Activated gamma-delta T cell treated with anti-CD3 and anti-CD28 coated beads, Interleukin-2, amount 50 U/mL, for 16 hours (primary cell): ENCODE data around the gene ADI1.

Experiments
- DNase-seq: peaks from one replicate; pipeline ENCODE4 v3.0.0-alpha.2; 2020; ENCODE audit warnings: low read depth

The ADI1 gene

GRCh38 chr2:3480352-3481010 lies 38.9 kb downstream of the ADI1 start:
- no peak for DNase-seq

- no peak for DNase-seq
These were observed 39.7 kb downstream of the ADI1 start for GRCh38 chr2:3479430-3480320.

GRCh38 chr2:3478846-3479385 lies 40.4 kb downstream of the ADI1 start:
- DNase-seq = no peak

GRCh38 chr2:3476985-3477327 lies 42.4 kb downstream of the ADI1 start:
- DNase-seq = no peak

- DNase-seq = no peak
These were observed 42.9 kb downstream of the ADI1 start for GRCh38 chr2:3476321-3476984.

GRCh38 chr2:3475771-3476170 lies 43.6 kb downstream of the ADI1 start:
- DNase-seq = no peak

GRCh38 chr2:3472966-3473365 lies 46.4 kb downstream of the ADI1 start:
- no peak for DNase-seq

- DNase-seq = no peak
These were observed 47.0 kb downstream of the ADI1 start for GRCh38 chr2:3472296-3472695.

- DNase-seq = no peak
These were observed 48.2 kb downstream of the ADI1 start for GRCh38 chr2:3470856-3471737.

GRCh38 chr2:3470166-3470651 lies 49.1 kb downstream of the ADI1 start:
- no peak for DNase-seq

GRCh38 chr2:3469486-3469885 lies 49.8 kb downstream of the ADI1 start:
- DNase-seq = no peak

GRCh38 chr2:3468296-3468988 lies 50.9 kb downstream of the ADI1 start:
- no peak for DNase-seq

GRCh38 chr2:3467654-3468053 lies 51.7 kb downstream of the ADI1 start:
- no peak for DNase-seq

- DNase-seq = no peak
These were observed 52.4 kb downstream of the ADI1 start for GRCh38 chr2:3466966-3467365.

GRCh38 chr2:3466482-3466863 lies 52.9 kb downstream of the ADI1 start:
- no peak for DNase-seq

- DNase-seq = no peak
These were observed 53.4 kb downstream of the ADI1 start for GRCh38 chr2:3465844-3466481.

- DNase-seq = no peak
These were observed 54.0 kb downstream of the ADI1 start for GRCh38 chr2:3465328-3465727.

GRCh38 chr2:3464401-3465005 lies 54.8 kb downstream of the ADI1 start:
- no peak for DNase-seq

- DNase-seq = no peak
These were observed 55.4 kb downstream of the ADI1 start for GRCh38 chr2:3463944-3464343.

GRCh38 chr2:3463186-3463835 lies 56.0 kb downstream of the ADI1 start:
- DNase-seq = no peak
